Naive B cell (primary cell): ENCODE measurements around the gene DPP6. TPM values are rescaled to one million over a fixed set of nuclear protein-coding genes. Genes with fewer than 3 reads are reported as not detected.
"Not testable (repeated sequence)": the region's sequence is repeated elsewhere in the genome, so short reads cannot be mapped to it uniquely, and the experiment has no call there.

Experiments used
- ATAC-seq, 2 donors: fragments of 150-1000 bp; cut with Tn5 transposase; 2 replicates each; pipeline ENCODE4 v1.10.0; 2021; ENCODE audit warnings: low read depth in 2 of 2, mild to moderate bottlenecking in 2 of 2, moderate library complexity in 2 of 2
- DNase-seq: peaks from one replicate; pipeline ENCODE4 v3.0.0; 2022
- H3K27ac Mint-ChIP-seq, 6 donors: one replicate each; pipeline ENCODE4 v1.8.0; 2020 to 2022; ENCODE audit warnings: mild to moderate bottlenecking in 6 of 6, mixed read lengths in 6 of 6, moderate library complexity in 5 of 6, inconsistent platforms in 2 of 6
- H3K27me3 Mint-ChIP-seq, 3 donors: one replicate each; pipeline ENCODE4 v1.8.0; 2021 to 2022; ENCODE audit warnings: mixed read lengths in 3 of 3, mild to moderate bottlenecking in 1 of 3
- H3K36me3 Mint-ChIP-seq, 2 donors: one replicate each; pipeline ENCODE4 v1.8.0; 2020 to 2022; ENCODE audit warnings: mixed read lengths in 2 of 2, inconsistent platforms in 1 of 2, mild to moderate bottlenecking in 1 of 2
- H3K4me1 Mint-ChIP-seq, 3 donors: one replicate each; pipeline ENCODE4 v1.8.0; 2020 to 2022; ENCODE audit warnings: mixed read lengths in 3 of 3, inconsistent platforms in 1 of 3, mild to moderate bottlenecking in 1 of 3, moderate library complexity in 1 of 3
- H3K4me3 Mint-ChIP-seq, 8 donors: one replicate each; pipeline ENCODE4 v1.8.0; 2020 to 2022; ENCODE audit warnings: mild to moderate bottlenecking in 8 of 8, mixed read lengths in 8 of 8, moderate library complexity in 8 of 8, inconsistent platforms in 2 of 8
- H3K9me3 Mint-ChIP-seq, 7 donors: one replicate each; pipeline ENCODE4 v1.8.0; 2020 to 2022; ENCODE audit warnings: mixed read lengths in 7 of 7, mild to moderate bottlenecking in 5 of 7, inconsistent platforms in 2 of 7, moderate library complexity in 1 of 7
- polyA plus RNA-seq, 6 donors: library from polyadenylated mRNA; unstranded; fragments of 300-500 nt; fragmentation: Illumina TruSeq; gene quantifications; one replicate each; pipeline ENCODE4 v1.2.3, GENCODE V29; 2021; ENCODE audit warnings: low read depth in 6 of 6

Gene DPP6
- polyA plus RNA-seq, 6 donors from 2014 or later, result not detected

- not testable (repeated sequence) for DNase-seq, H3K27ac Mint-ChIP-seq, H3K36me3 Mint-ChIP-seq, H3K9me3 Mint-ChIP-seq, H3K4me3 Mint-ChIP-seq, ATAC-seq, H3K27me3 Mint-ChIP-seq, H3K4me1 Mint-ChIP-seq
Observed at GRCh38 chr7:154148791-154149516, 96.8 kb downstream of the DPP6 start.

GRCh38 chr7:154150656-154151055, 98.5 kb downstream of the DPP6 start:
- ATAC-seq, H3K9me3 Mint-ChIP-seq, H3K27me3 Mint-ChIP-seq, H3K36me3 Mint-ChIP-seq, H3K4me3 Mint-ChIP-seq, H3K4me1 Mint-ChIP-seq, DNase-seq, H3K27ac Mint-ChIP-seq: not testable (repeated sequence)

- ATAC-seq, H3K4me1 Mint-ChIP-seq, H3K36me3 Mint-ChIP-seq, H3K4me3 Mint-ChIP-seq, H3K27me3 Mint-ChIP-seq, H3K9me3 Mint-ChIP-seq, DNase-seq: not testable (repeated sequence)
- H3K27ac Mint-ChIP-seq, result peak overlapping the region in 1 of 6 donors; percentile 52
Observed at GRCh38 chr7:154151306-154151705, 99.1 kb downstream of the DPP6 start.

- not testable (repeated sequence) for H3K27ac Mint-ChIP-seq, H3K27me3 Mint-ChIP-seq, H3K4me1 Mint-ChIP-seq
Observed at GRCh38 chr7:154155928-154156327, 103.7 kb downstream of the DPP6 start.

GRCh38 chr7:154162921-154163320, 110.7 kb downstream of the DPP6 start:
- H3K27ac Mint-ChIP-seq, H3K36me3 Mint-ChIP-seq, H3K4me1 Mint-ChIP-seq, H3K4me3 Mint-ChIP-seq, ATAC-seq, H3K27me3 Mint-ChIP-seq, DNase-seq, H3K9me3 Mint-ChIP-seq: not testable (repeated sequence)

More at GRCh38 chr7:154155928-154156327, 103.7 kb downstream of the DPP6 start:
- H3K4me3 Mint-ChIP-seq, ATAC-seq, H3K9me3 Mint-ChIP-seq, DNase-seq, H3K36me3 Mint-ChIP-seq: not testable (repeated sequence)

GRCh38 chr7:154163642-154164041, 111.4 kb downstream of the DPP6 start:
- not testable (repeated sequence) for DNase-seq, H3K27me3 Mint-ChIP-seq, H3K27ac Mint-ChIP-seq, ATAC-seq, H3K4me1 Mint-ChIP-seq, H3K36me3 Mint-ChIP-seq, H3K9me3 Mint-ChIP-seq
- H3K4me3 Mint-ChIP-seq, result peak overlapping the region in 1 of 8 donors; percentile 4

- H3K9me3 Mint-ChIP-seq, result peaks cover 0 to 4% (median 2%) of the 10 kb centered on the region in 7 donors
- H3K36me3 Mint-ChIP-seq, result no peaks in the 10 kb centered on the region
- H3K27me3 Mint-ChIP-seq, result no peaks in the 10 kb centered on the region
- H3K27ac Mint-ChIP-seq, result no peak overlapping the region
- DNase-seq (no peak), ATAC-seq (no peak)
- H3K4me1 Mint-ChIP-seq, result no peaks in the 10 kb centered on the region
- no peak overlapping the region for H3K4me3 Mint-ChIP-seq
Observed at GRCh38 chr7:154167051-154167450, 114.9 kb downstream of the DPP6 start.

- no peak for DNase-seq
- Mint-ChIP-seq H3K27me3 (no peaks in the 10 kb centered on the region), H3K36me3 (no peaks in the 10 kb centered on the region), H3K4me3 (no peak overlapping the region), H3K4me1 (no peaks in the 10 kb centered on the region), H3K27ac (no peak overlapping the region), H3K9me3 (peaks cover 0 to 4% (median 2%) of the 10 kb centered on the region in 7 donors)
- ATAC-seq, result no peak
Observed at GRCh38 chr7:154167807-154168206, 115.6 kb downstream of the DPP6 start.

GRCh38 chr7:154171422-154171821, 119.2 kb downstream of the DPP6 start:
- Mint-ChIP-seq H3K9me3 (peaks cover 0 to 2% (median 0%) of the 10 kb centered on the region in 7 donors), H3K4me1 (no peaks in the 10 kb centered on the region), H3K36me3 (no peaks in the 10 kb centered on the region), H3K4me3 (no peak overlapping the region), H3K27ac (no peak overlapping the region), H3K27me3 (no peaks in the 10 kb centered on the region)
- DNase-seq (no peak), ATAC-seq (no peak)

GRCh38 chr7:154172236-154172635, 120.0 kb downstream of the DPP6 start:
- no peak overlapping the region for H3K4me3 Mint-ChIP-seq
- H3K4me1 Mint-ChIP-seq, result no peaks in the 10 kb centered on the region
- H3K9me3 Mint-ChIP-seq, result peaks cover 0 to 2% (median 0%) of the 10 kb centered on the region in 7 donors
- no peak for DNase-seq
- no peaks in the 10 kb centered on the region for H3K27me3 Mint-ChIP-seq
- no peaks in the 10 kb centered on the region for H3K36me3 Mint-ChIP-seq
- H3K27ac Mint-ChIP-seq, result no peak overlapping the region
- ATAC-seq, result no peak

- Mint-ChIP-seq H3K27me3 (peaks cover 0 to under 1% (median 0%) of the 10 kb centered on the region in 3 donors), H3K4me1 (no peaks in the 10 kb centered on the region), H3K36me3 (no peaks in the 10 kb centered on the region), H3K9me3 (peaks cover 0 to 3% (median 0%) of the 10 kb centered on the region in 7 donors), H3K4me3 (no peak overlapping the region), H3K27ac (no peak overlapping the region)
- ATAC-seq, result no peak
- DNase-seq, result no peak
Observed at GRCh38 chr7:154177584-154177983, 125.4 kb downstream of the DPP6 start.

- Mint-ChIP-seq H3K27me3 (peaks cover 0 to 7% (median 0%) of the 10 kb centered on the region in 3 donors), H3K4me1 (no peaks in the 10 kb centered on the region), H3K9me3 (peaks cover 0 to 5% (median 0%) of the 10 kb centered on the region in 7 donors), H3K4me3 (no peak overlapping the region), H3K36me3 (no peaks in the 10 kb centered on the region), H3K27ac (no peak overlapping the region)
- ATAC-seq (no peak), DNase-seq (no peak)
Observed at GRCh38 chr7:154178895-154179294, 126.7 kb downstream of the DPP6 start.

GRCh38 chr7:154183482-154183881, 131.3 kb downstream of the DPP6 start:
- Mint-ChIP-seq H3K4me1 (no peaks in the 10 kb centered on the region), H3K4me3 (no peak overlapping the region)

GRCh38 chr7:154183946-154184345, 131.7 kb downstream of the DPP6 start:
- peaks cover 0 to 5% (median 0%) of the 10 kb centered on the region in 7 donors for H3K9me3 Mint-ChIP-seq
- no peak overlapping the region for H3K4me3 Mint-ChIP-seq
- H3K27me3 Mint-ChIP-seq, result peaks cover 0 to 7% (median 2%) of the 10 kb centered on the region in 3 donors
- no peaks in the 10 kb centered on the region for H3K4me1 Mint-ChIP-seq
- no peak for ATAC-seq
- H3K36me3 Mint-ChIP-seq, result no peaks in the 10 kb centered on the region
- H3K27ac Mint-ChIP-seq, result no peak overlapping the region
- DNase-seq, result no peak

More at GRCh38 chr7:154183482-154183881, 131.3 kb downstream of the DPP6 start:
- Mint-ChIP-seq H3K27me3 (peaks cover 0 to 7% (median 0%) of the 10 kb centered on the region in 3 donors), H3K9me3 (peaks cover 0 to 5% (median 2%) of the 10 kb centered on the region in 7 donors), H3K27ac (no peak overlapping the region), H3K36me3 (no peaks in the 10 kb centered on the region)
- DNase-seq (no peak), ATAC-seq (no peak)
